NCI-H446 (cell line): ENCODE measurements around the gene HOXC6.

Experiments used
- DNase-seq, 2 experiments: peaks; one replicate each; lab custom pipeline; 2025; lab: John Stamatoyannopoulos, UW

Gene HOXC6

DNA sequence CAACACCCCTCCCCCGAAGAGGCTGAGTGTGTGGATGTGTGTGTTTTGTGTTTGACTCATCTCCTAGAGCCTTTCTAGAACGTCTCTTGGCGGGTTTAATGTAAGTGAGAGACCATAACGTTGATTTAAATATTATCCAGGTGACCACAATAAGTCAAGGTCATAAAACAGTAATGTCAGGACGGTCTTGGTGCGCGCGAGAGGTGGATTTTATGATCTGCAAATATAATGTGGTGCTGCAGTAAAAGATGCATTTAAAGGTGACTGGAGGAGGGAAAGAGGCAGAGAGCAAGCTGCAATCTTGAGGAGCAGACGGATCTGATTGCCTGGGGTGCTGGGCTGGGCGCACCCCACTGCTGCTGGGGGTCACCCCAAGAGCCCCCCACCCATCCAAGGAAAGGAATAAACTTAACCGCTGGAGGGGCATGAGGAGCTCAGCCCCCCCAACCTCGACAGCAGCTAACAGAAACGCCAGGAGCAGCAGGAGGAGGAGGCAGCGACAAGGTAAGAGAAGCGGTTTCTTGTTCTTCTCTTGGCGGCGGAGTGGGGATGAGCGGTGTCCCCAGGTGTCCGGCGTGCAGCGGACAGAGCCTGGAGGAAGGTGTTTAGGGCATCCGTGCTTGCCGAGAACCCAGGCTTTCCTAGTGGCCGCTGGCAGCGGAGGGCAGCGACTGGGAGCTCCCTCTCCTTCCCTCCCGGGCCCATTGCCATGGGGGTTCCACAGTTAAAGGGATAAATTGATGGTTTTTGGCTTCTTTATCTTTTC is 37.7 kb upstream of the HOXC6 start:
- no peak for DNase-seq

DNA sequence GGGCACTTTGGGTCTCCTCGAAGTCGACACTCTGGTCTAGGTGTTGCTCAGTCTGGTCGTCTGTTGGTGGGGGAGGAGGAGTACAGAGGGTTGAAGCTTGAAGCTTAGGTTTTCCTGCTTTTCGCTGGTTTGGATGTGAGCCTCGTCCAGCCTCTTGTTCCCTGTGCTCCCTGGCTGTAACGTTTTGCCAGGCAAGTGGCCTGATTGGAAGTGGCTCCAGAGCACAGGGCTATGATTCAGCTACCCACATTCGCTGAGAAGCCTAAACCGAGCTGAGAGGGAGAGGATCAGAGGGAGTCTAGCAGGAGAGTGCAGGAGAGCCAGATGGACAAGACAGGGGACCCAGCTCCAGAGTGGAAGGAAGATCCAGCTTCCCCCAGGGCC is 37.2 kb upstream of the HOXC6 start:
- DNase-seq, result peak in 1 of 2 experiments; percentile 18

DNA sequence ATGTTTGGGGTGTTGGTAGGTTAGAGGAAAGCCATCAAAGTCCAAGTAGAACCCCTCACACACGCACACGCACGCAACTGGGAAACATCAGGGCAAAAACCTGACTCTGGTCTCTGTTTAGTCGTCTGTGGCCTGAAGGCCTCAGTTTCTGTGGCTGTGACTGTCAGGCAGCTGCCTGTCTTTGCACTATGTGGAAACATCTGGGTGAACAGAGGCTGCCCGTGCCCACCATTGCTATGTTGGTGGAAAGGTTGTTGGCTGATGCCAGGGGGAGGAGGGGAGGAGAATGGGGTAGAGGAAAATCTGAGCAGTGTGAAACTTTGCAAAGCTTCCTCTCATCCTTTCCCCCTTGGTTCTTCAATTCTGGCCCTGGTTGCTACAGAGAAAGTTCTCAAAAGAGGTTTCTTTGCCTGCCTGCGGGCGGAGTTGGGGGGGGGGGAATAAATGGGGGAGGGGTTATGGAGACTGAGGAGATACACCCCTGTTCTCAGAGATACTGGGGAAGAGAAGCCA is 35.8 kb upstream of the HOXC6 start:
- DNase-seq, result no peak

DNA sequence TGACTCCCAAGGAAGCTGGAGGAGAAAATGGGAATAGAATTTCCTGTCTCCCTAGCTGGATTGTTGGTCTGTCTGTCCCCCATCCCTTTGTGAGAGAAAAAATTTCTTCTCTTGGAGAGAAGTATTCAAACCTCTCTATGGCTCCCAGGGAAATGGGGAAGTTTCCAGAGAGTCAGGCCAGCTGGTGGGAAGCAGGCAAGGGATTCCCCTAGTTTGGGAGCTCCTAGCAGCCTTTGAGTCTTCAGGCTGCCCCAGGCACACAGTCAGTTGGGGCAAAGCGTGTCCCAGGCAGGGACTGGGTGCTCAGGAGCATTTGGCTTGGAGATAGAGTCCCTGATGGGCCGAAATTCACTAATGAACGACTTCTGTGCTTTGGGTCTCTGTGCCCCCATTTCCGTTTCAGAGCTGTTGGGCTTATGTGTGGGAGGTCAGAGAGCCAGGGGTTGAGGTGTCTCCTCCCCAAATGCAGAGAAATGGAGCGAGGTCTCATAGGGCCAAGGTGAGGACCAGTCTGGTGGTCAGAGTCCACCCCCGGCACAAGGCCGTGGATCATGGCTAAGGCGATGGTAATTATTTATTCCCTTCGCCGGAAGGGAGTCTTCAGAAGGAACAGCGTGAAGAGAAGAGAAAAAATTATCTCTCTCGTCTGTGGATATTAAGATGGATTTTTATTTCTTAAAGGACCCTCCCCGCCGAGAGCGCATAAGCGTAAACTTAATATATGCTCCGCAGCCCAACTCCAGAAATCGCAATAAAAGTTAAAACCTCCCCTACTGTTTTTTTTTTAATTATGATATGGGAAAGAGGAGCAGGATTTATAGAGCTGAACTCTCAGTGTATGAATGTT is 34.9 kb upstream of the HOXC6 start:
- no peak for DNase-seq

DNA sequence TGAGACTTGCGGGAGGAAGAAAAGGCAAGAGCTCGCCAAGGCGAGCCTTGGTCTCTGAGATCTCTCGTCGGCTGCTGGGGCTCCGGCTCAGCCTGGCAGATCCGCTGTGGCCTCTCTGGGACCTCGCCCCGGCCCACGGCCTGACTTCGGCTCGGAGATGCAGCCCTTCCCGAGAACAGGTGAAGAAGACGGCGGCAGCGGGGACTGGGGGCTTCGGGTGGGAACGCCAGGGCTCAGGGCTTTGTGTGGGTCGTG is 34.3 kb upstream of the HOXC6 start:
- DNase-seq, result no peak

DNA sequence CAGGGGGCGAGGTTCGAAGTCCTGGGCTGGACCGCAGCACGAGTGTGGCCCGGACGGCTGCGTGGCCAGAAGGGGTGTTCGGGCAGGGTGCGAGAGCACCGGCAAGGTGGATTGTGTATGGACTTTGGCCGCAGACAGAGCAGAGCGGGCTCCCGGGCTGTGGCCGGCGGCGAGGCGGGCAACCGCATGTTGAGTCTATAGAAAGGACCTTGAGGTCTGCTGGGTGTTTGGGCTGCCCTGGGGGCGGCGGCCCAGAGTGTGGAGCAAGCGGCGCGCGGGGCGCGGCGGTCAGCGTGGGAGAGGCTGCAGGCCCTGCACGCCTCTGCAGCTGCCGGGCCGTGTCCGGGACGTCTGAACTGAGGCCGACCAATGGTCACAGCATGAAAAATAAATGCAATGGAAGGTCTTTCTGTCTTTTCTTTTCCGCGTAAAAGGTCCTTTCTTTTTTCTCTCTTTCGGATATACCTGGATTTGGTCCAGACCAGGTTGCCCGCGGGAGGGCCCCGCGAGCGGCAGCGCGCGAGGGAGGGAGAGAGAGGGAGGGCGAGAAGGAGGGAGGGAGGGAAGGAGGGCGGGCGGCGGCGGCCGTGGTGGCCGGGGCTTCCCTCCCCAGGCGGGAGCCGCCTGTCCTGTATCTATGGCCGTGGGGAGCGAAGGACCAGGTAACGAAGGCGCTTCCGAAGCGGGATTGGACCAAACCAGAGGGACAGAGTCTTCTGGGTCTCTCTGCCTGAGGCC is 33.8 kb upstream of the HOXC6 start:
- no peak for DNase-seq

DNA sequence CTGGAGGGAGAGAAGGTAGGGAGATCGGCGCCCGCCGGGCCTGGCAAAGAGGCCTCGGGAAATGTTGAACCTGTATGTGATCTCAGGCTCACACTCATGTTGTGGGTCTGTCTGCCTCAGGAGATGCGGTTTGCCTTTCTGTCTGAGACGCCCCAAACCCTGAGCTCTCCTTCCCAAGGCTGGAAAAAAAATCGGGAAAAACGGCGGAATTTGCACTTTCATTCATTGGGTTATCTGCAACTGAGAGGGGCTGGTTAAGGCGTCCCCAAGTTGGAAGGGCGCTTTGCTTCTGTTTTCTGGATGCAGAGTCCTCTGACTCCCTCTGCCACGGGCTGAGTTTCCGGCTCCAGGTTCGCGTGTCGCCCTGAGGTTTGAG is 33.2 kb upstream of the HOXC6 start:
- DNase-seq, result no peak

DNA sequence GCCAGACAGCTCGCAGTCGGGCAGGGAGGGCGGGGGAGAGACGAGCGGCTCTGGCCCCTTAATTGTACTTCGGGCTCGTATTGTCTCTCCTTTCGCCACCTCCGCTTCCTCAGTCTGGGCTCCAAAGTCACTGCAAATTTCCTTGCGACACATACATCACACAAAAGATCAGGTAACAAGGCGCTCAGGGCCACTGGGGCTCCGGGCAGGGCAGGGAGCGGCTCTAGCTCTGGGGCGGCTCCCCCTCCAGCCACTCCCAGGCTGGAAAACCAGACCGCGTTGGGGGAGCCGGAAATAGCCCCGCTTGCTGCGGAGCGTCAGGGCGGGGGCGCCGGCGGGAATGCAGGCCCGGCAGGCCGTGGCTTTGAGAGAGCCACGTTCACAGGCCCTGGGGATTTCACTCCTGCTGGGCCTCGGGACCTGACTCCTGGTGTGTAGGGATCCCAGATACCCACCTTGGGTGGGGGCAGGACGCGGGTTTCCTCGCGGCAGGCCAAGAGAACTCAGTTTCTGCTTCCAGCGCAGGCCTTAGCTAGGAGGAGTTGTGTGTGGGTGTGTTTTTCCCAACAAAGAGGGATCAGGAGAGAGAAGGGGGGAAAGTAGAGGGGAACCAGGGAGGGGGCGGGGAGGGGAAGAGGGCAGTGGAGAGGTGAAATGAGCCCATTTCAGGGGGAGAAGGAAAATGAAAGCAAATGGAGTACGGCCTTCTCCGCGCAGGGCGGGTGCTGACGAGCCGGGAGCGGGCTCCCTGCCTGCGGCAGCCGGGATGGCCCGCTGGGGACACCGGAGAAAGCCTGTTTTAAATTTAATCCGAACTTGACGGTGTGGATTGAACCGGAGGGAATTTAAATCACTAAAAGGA is 32.6 kb upstream of the HOXC6 start:
- DNase-seq, result no peak

DNA sequence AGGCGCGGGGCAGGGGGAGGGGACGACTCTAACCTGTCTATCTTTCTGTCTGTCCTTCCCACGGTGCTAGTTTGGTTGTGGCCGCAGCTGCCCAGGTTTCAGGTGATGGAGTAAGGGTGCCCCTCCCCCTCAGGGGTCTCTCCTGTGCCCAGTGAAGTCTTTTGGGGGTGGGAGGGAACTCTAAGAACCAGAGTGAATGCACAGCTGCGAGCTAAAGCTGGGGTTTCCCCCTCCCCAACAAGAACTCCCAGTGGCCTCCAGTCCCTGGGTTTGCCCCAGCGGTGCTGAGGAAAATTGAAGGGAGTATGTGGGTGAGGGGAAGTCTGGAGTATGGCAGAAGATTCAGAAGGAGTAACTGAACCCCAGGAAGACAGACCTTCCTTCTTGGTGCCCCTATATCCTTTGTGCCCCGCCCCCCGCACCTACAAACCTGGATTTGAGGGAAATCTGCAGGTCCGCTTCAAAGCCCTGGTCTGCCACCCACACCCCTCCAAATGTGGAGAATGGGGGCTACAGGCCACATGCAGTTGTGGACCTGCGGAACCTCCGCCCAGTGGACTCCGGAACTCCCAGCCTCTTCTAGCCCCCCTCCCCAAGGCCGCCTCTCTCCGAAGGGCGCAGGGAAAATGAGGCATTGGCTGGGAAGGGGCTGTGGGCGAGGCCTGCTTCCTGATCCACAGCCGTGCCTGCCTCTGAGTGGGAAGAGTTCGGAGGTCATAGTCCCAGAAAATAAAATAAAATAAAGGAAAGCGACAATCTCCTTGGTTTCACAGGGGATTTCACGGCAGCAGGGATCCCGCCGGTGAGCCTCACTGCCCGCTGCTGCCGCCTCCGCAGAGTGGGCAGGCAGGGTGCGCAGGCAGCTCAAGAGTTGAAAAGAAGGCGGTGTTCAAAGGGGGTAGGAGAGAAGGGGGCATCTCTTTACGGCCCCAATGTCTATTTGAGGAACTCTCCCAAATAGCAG is 31.7 kb upstream of the HOXC6 start:
- no peak for DNase-seq

DNA sequence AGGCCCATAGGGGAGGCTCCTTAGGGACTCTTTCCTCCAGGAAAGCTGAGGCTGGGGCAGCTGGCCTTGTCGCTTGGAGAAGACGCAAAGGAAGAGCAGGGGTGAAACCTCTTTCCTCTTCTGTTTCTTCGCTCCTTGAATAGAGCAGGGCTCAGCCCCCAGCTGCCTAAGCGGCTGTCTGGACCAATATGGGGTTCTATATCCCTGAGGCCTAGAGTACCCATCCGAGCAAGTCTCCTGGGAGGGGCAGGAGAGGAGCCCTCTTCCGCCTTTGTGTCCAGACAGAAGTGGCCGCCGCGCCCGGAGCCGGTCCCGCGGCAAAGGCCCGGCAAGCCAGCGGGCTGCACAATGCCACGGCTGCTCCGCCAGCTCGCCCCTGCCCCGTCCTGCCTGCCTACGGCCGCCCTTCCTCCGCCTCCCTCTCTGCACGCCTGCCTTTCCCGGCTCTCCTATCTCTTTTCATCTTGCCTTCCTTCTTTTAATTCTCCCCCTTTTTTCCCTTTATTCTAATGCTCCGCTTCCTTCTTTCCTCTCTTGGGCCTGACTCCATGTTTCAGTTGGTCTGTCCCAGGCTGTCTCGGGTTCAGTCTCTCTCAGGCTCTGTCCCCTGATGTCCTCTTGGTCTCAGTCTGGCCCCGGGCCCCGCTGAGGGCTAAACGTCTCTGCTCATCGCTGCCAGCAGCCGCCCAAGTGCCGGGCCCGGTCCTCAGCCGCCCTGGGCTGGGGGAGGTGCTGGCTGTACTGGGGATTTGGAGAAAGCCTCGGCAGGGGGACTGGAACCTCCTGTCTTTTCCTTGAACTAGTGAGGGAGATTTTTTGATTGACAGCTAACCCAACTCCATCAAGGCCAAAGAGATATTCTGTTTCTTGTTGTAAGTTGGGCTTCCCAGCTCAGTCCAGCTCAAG is 30.8 kb upstream of the HOXC6 start:
- no peak for DNase-seq

DNA sequence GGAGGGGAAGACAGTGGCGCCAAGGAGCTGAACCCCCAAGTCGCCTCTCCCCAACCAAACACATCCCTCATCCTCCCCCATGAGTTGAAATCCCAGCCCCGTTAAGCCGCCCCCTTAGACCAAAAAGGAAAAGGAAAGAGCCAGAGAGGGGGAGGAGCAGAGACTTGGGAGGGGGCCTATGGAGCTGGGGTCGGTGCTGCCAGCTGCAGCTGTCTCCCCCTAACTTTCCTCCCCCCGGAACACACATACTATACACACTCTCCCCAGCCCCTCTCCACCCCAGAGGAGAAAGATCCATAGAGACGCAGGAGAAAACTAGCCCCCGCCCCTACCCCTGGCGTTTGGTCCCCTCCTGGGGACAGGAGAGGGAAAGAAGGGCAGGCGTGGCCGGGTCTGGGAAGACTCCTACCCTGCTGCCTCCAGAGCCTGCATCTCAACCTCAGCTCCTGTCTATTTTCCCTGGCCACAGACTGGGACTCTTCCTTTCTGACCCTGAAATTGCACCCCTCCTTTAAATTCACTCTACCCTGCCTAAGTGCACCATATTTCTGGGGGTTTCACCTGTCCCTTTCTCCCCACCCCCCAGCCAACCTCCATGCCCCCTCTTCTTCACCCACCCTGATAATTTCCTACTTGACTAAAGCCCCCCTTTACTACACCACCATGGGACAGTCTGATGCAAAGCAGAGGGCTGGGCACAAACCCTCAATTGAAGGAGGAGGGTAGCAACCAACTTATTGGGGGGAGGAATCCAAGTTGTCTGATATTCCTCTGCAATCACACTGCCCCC is 29.9 kb upstream of the HOXC6 start:
- no peak for DNase-seq

DNA sequence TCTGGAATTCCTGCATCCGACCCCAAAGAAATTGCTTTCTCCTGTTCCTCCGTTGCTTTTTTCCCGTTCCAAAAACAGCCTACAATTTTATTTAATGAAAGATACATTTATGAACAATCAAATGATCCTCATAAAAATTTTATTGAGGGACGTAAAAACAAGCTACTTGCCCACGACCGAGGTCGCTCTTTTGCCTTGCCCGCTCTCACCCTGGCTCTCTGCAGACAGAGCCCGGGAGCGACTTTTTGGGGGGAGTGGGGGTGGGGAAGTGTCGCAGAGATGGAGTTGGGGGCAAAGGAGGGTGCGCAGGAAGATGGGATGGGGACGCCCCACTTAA is 29.4 kb upstream of the HOXC6 start:
- DNase-seq, result no peak

DNA sequence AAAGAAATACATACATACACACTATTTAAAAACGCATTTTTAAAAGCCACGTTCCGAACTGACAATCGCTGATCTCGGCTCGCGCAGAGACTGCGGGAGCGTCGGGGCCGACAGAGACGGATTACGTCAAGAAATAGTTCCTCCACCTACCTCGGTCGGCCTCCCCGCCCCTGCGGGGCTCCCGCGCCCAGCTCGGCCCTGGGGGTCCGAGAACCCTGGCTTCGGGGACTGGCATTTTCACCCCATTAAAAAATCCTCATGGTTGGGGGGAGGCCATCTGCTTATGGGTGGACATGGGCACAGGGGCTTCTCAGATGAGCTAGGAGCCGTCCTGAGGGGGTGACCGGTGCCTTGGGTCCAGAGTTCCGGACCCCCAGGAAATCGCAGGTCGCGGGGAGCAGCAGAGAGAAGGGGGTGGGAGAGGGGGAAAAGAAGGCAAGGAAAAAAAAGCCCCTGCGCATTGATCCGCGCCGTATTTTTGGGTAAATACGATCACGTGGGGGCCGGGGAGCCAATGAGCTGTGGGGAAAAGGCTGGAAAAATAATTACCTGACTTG is 28.6 kb upstream of the HOXC6 start:
- peak; percentile 59 to 76 for DNase-seq

DNA sequence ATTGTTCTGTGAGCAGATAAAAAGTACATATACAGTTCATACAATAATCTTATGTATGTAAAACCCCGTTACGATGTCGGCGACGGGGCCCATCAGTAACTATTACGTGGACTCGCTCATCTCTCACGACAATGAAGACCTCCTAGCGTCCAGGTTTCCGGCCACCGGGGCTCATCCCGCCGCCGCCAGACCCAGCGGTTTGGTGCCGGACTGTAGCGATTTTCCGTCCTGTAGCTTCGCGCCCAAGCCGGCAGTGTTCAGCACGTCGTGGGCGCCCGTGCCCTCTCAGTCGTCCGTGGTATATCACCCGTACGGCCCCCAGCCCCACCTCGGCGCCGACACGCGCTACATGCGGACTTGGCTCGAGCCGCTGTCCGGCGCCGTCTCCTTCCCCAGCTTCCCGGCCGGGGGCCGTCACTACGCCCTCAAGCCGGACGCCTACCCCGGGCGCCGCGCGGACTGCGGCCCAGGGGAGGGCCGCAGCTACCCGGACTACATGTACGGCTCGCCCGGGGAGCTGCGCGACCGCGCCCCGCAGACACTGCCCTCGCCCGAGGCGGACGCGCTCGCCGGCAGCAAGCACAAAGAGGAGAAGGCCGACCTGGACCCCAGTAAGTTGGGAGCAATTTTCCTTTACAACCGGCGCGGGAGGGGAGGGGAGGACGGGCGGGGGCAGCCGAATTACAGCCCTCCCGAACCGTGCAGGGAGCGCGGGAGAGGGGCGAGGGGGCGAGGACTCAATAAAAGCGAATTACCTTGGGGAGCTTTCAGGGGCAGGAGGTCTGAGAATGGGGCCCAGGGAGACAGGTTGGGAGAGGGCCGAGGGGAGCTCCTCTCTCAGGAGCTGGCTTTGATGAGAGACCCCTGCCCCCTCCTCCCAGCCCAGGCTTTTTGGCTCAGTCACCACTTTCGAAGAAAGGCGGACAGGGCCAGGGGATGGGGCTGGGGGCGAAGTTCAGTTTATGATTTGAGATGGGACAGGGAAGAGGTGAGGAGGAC is 27.8 kb upstream of the HOXC6 start, which contains the start of gene HOXC9:
Gene HOXC9 (plus strand): TSS at position 46 of the 999 bp plus-strand sequence. CDS start 28 bp downstream, at position 74.
- DNase-seq, result no peak

DNA sequence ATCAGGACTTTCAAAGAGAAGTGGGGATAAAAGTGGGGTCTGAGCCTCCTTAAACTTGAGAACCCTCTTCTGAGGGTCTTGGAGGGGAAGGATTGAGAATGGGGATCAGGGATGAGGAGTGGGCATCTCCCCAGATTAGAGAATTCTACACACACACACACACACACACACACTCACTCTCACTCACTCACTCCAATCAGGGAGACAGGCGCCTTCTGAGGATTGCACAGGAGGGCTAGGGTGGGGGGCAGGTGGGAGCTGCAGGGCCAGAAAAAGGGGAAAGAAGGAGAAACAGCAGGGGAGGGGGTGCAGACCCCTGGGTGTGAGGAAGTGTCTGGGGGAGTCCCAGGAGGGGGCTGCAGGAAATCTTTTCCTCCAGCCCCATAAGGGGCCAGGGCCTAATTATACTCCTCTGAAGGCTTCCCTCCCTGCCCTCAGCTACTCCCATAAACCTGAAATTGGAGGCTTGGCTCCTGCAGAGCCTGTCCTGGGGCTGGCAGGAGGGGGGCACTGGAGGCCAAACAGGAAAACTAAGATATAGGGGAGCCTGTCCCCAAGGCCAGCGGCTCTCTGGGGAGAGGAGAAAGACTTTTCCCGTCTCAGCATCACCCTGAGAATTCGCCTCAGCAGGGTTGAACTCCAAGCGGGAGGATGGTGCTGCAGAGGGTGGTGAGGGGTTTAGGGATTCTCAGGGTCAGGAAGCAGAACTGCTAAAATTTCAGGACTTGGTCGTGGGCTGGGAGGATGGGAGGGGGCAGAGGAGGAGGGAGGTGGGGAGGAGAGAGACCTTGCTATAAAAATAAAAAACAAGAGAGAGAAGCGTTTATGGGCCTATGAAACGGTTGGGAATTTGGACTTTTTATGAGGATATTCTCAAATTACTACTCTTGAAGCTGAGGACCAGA is 26.7 kb upstream of the HOXC6 start:
- DNase-seq, result no peak

DNA sequence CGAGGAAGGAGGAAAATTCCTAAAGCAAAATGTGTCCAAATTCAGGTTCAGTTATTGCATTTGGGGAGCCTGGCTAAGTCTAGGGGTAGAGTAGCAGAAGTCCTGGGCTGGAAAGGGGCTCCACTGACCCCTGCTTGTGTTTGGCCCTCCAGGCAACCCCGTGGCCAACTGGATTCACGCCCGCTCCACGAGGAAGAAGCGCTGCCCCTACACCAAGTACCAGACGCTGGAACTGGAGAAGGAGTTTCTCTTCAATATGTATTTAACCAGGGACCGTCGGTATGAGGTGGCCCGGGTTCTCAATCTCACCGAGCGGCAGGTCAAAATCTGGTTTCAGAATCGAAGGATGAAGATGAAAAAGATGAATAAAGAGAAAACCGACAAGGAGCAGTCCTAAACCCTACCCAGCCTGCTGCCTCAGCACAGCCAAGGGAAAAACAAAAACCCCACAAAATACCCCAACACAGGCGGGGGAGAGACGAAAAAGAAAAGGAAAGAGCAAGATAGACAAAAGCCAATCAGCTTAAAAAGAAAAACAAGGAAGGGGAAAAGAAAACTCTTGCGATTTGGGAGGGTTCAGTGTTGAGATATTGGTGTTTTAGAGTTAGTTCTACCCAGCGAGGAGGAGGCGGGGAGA is 25.8 kb upstream of the HOXC6 start:
- no peak for DNase-seq
